HG03139 (cell line): Measurements from ENCODE around the gene NFE2L1.
A peak's percentile ranks its signal among the peaks of the same experiment; 100 is the strongest.
"Not testable (repeated sequence)": the region's sequence is repeated elsewhere in the genome, so short reads cannot be mapped to it uniquely, and the experiment has no call there.

Experiments
- ATAC-seq: cut with Tn5 transposase; IDR thresholded peaks from one replicate; pipeline ENCODE4 v1.9.1; 2021; ENCODE audit not compliant: unreplicated experiment

The NFE2L1 gene

GRCh38 chr17:48047741-48048383 is at the start of gene NFE2L1:
NFE2L1 (plus strand) TSS chr17:48048359; CDS start chr17:48051119, 2,760 bp downstream.
- ATAC-seq, result peak; percentile 79

GRCh38 chr17:47999582-47999981 is 48.6 kb upstream of the NFE2L1 start:
- no peak for ATAC-seq

- ATAC-seq, result no peak
These were observed 47.0 kb upstream of the NFE2L1 start for GRCh38 chr17:48001197-48001596.

GRCh38 chr17:48001657-48002056 is 46.5 kb upstream of the NFE2L1 start:
- not testable (repeated sequence) for ATAC-seq

GRCh38 chr17:48002266-48002915 is 45.8 kb upstream of the NFE2L1 start:
- no peak for ATAC-seq

- ATAC-seq, result no peak
These were observed 45.2 kb upstream of the NFE2L1 start for GRCh38 chr17:48002916-48003416.

- no peak for ATAC-seq
These were observed 44.6 kb upstream of the NFE2L1 start for GRCh38 chr17:48003417-48004151.

- no peak for ATAC-seq
These were observed 43.2 kb upstream of the NFE2L1 start for GRCh38 chr17:48004983-48005382.

- ATAC-seq, result no peak
These were observed 41.0 kb upstream of the NFE2L1 start for GRCh38 chr17:48006936-48007709.

GRCh38 chr17:48010193-48010592 is 38.0 kb upstream of the NFE2L1 start:
- ATAC-seq, result no peak

GRCh38 chr17:48011405-48012150 is 36.6 kb upstream of the NFE2L1 start:
- no peak for ATAC-seq

GRCh38 chr17:48012151-48012520 is 36.0 kb upstream of the NFE2L1 start:
- no peak for ATAC-seq

- no peak for ATAC-seq
These were observed 35.5 kb upstream of the NFE2L1 start for GRCh38 chr17:48012654-48013053.

- ATAC-seq, result no peak
These were observed 34.1 kb upstream of the NFE2L1 start for GRCh38 chr17:48013876-48014594.

GRCh38 chr17:48014595-48015111 is 33.5 kb upstream of the NFE2L1 start:
- no peak for ATAC-seq

GRCh38 chr17:48016112-48016511 is 32.0 kb upstream of the NFE2L1 start:
- ATAC-seq, result no peak

- ATAC-seq, result not testable (repeated sequence)
These were observed 30.4 kb upstream of the NFE2L1 start for GRCh38 chr17:48017817-48018158.

GRCh38 chr17:48021934-48022333 is 26.2 kb upstream of the NFE2L1 start:
- no peak for ATAC-seq

GRCh38 chr17:48022901-48023300 is 25.3 kb upstream of the NFE2L1 start:
- no peak for ATAC-seq
